ENCODE measurements around the gene GRM7. TPM values are rescaled to one million over a fixed set of nuclear protein-coding genes. Genes with fewer than 3 reads are reported as not detected.

Gene GRM7
- total and polyA plus RNA-seq, 2 of the 4 experiments (the other 2 are of a cell fraction) = not detected

- Histone ChIP-seq H4K20me1 (ENCODE audit: insufficient read depth, low read length) (no peaks in the 10 kb centered on the region), H3K14ac (replicated peaks; ENCODE audit: low read depth, low read length) (no peak overlapping the region), H2BK5ac (ENCODE audit: low read depth, low read length, poor library complexity, severe bottlenecking) (no peak overlapping the region), H3K79me1 (ENCODE audit: low read depth in 1 of 2, low read length in 2 of 2) (no peaks in the 10 kb centered on the region), H3K27me3 (ENCODE audit: control insufficient read depth, insufficient read depth, low read length) (no peaks in the 10 kb centered on the region), H3K4ac (ENCODE audit: low read depth, low read length) (no peak overlapping the region), H2AK5ac (ENCODE audit: low read depth, low read length) (no peak overlapping the region), H3K4me3 (ENCODE audit: insufficient read depth, low read depth, low read length) (no peak overlapping the region), H3K9me3 (ENCODE audit: control insufficient read depth, insufficient read depth, low read length) (peaks cover 18% of the 10 kb centered on the region), H2BK120ac (ENCODE audit: low read depth, low read length) (no peak overlapping the region), H3K9me1 (ENCODE audit: insufficient read depth, low read length) (no peaks in the 10 kb centered on the region), H3K36me3 (ENCODE audit: control insufficient read depth, insufficient read depth, low read length) (no peaks in the 10 kb centered on the region), H3K23ac (ENCODE audit: low read depth, low read length) (no peak overlapping the region), H2AFZ (replicated peaks; ENCODE audit: low read length, poor library complexity) (no peak overlapping the region), H4K91ac (ENCODE audit: insufficient read depth, low read depth, low read length) (no peak overlapping the region), H3K18ac (ENCODE audit: low read depth, low read length) (no peak overlapping the region), H2AK9ac (replicated peaks; ENCODE audit: low read depth, low read length, poor library complexity) (no peak overlapping the region), H3K27ac (ENCODE audit: insufficient read depth, low read length) (no peak overlapping the region), H2BK20ac (ENCODE audit: low read depth, low read length) (no peak overlapping the region), H4K8ac (ENCODE audit: low read depth in 2 of 2, low read length in 2 of 2) (no peak overlapping the region), H2BK15ac (ENCODE audit: low read depth, low read length) (no peak overlapping the region), H3K9ac (ENCODE audit: low read depth, low read length) (no peak overlapping the region), H3K56ac (ENCODE audit: extremely low read depth, insufficient read depth, low read length) (no peak overlapping the region), H4K5ac (ENCODE audit: low read depth, low read length) (no peak overlapping the region), H3K4me1 (ENCODE audit: control insufficient read depth, insufficient read depth, low read length) (no peaks in the 10 kb centered on the region), H3K4me2 (ENCODE audit: low read depth, low read length) (no peak overlapping the region)
- in situ Hi-C loops (cut with MboI; ENCODE audit: low sequenced_read_pairs) = no loop called here
- ATAC-seq (ENCODE audit: low read depth) (no peak), DNase-seq (no peak)
- POLR2A ChIA-PET (ENCODE audit: unreplicated experiment) = no interaction called here
- intact Hi-C loops (cut with micrococcal nuclease) = no loop called here
- dilution Hi-C loops (cut with HindIII; ENCODE audit: low sequenced_read_pairs, unreplicated experiment) = no loop called here
- 0% methylated on average over 7 of the region's 28 CpGs; no CpG with 5 or more reads in 1 of the 2 experiments for WGBS, 2 experiments (ENCODE audit: extremely low coverage in 2 of 2, insufficient read length in 1 of 2)
- CTCF ChIA-PET = no interaction called here
- BruUV-seq (replicated peaks) = no TSS peak
- TF ChIP-seq MXI1 (IDR thresholded peaks at IDR 0.05; ENCODE audit: borderline replicate concordance, low read depth, low read length) = no peak
- TF ChIP-seq SMC3 (IDR thresholded peaks at IDR 0.05; ENCODE audit: low read depth, low read length) = no peak
- no peak for TF ChIP-seq NFE2L2 (IDR thresholded peaks at IDR 0.05; ENCODE audit: low read depth, low read length)
- TF ChIP-seq BHLHE40 (IDR thresholded peaks at IDR 0.05; ENCODE audit: low read depth, low read length) = no peak
- no peak for TF ChIP-seq RCOR1 (IDR thresholded peaks at IDR 0.05; ENCODE audit: insufficient replicate concordance, low read length)
- no peak for TF ChIP-seq CTCF (conservative IDR thresholded peaks at IDR 0.05; ENCODE audit: low read depth, low read length)
- TF ChIP-seq, protein P1, sequence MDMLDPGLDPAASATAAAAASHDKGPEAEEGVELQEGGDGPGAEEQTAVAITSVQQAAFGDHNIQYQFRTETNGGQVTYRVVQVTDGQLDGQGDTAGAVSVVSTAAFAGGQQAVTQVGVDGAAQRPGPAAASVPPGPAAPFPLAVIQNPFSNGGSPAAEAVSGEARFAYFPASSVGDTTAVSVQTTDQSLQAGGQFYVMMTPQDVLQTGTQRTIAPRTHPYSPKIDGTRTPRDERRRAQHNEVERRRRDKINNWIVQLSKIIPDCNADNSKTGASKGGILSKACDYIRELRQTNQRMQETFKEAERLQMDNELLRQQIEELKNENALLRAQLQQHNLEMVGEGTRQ (IDR thresholded peaks at IDR 0.05; ENCODE audit: low read depth, low read length) = no peak
- no peak for TF ChIP-seq MAZ (IDR thresholded peaks at IDR 0.05; ENCODE audit: borderline replicate concordance, low read depth, low read length)
Measured at GRCh38 chr3:6860149-6860953, 564 bp upstream of the GRM7 start.

All from IMR-90 (cell line).